Measurements from ENCODE around the gene KIF18B. TPM values are rescaled to one million over a fixed set of nuclear protein-coding genes. Genes with fewer than 3 reads are reported as not detected.
A peak's percentile ranks its signal among the peaks of the same experiment; 100 is the strongest.

KIF18B gene
- total RNA-seq: 19.0 to 20.2 TPM (median 19.2 TPM) in 3 replicates

- H3K27ac Mint-ChIP-seq: peak within 1 kb of the TSS; percentile 92
- H3K27me3 Mint-ChIP-seq (ENCODE audit: low read depth): no peaks in the 10 kb centered on the region
- no peaks in the 10 kb centered on the region for H3K9me3 Mint-ChIP-seq
- peaks cover 3% of the 10 kb centered on the region for H3K36me3 Mint-ChIP-seq
- H3K4me3 Mint-ChIP-seq: peak within 1 kb of the TSS; percentile 95
- DNase-seq (ENCODE audit: low spot score in 2 of 2, unreplicated experiment in 2 of 2): peak; percentile 74 to 91
- TF ChIP-seq CTCF (IDR thresholded peaks at IDR 0.05; ENCODE audit: unreplicated experiment): no peak
- peaks cover 13% of the 10 kb centered on the region for H3K4me1 Mint-ChIP-seq
Measured at GRCh38 chr17:44947461-44948314, at the start of gene KIF18B. TSS of gene KIF18B (minus strand) at chr17:44947773. CDS start at chr17:44936344, 11,429 bp downstream.

- no peak for DNase-seq (ENCODE audit: low spot score in 2 of 2, unreplicated experiment in 2 of 2)
- H3K27ac Mint-ChIP-seq: no peak overlapping the region
- no peak for TF ChIP-seq CTCF (IDR thresholded peaks at IDR 0.05; ENCODE audit: unreplicated experiment)
- H3K4me3 Mint-ChIP-seq: no peak overlapping the region
- peaks cover 13% of the 10 kb centered on the region for H3K9me3 Mint-ChIP-seq
- H3K4me1 Mint-ChIP-seq: peaks cover 12% of the 10 kb centered on the region
- no peaks in the 10 kb centered on the region for H3K36me3 Mint-ChIP-seq
- H3K27me3 Mint-ChIP-seq (ENCODE audit: low read depth): peaks cover 11% of the 10 kb centered on the region
Measured at GRCh38 chr17:44996304-44996703, 48.7 kb upstream of the KIF18B start.

- Mint-ChIP-seq H3K4me1 (peaks cover 12% of the 10 kb centered on the region), H3K27me3 (ENCODE audit: low read depth) (peaks cover 10% of the 10 kb centered on the region), H3K36me3 (no peaks in the 10 kb centered on the region)
Measured at GRCh38 chr17:44995436-44996001, 47.9 kb upstream of the KIF18B start.

GRCh38 chr17:44992242-44992939, 44.8 kb upstream of the KIF18B start:
- no peak for TF ChIP-seq CTCF (IDR thresholded peaks at IDR 0.05; ENCODE audit: unreplicated experiment)
- H3K36me3 Mint-ChIP-seq: no peaks in the 10 kb centered on the region
- peaks cover 20% of the 10 kb centered on the region for H3K27me3 Mint-ChIP-seq (ENCODE audit: low read depth)
- peaks cover 8% of the 10 kb centered on the region for H3K4me1 Mint-ChIP-seq
- no peak overlapping the region for H3K4me3 Mint-ChIP-seq
- no peak overlapping the region for H3K27ac Mint-ChIP-seq
- DNase-seq (ENCODE audit: low spot score in 2 of 2, unreplicated experiment in 2 of 2): no peak
- no peaks in the 10 kb centered on the region for H3K9me3 Mint-ChIP-seq

More at GRCh38 chr17:44995436-44996001, 47.9 kb upstream of the KIF18B start:
- TF ChIP-seq CTCF (IDR thresholded peaks at IDR 0.05; ENCODE audit: unreplicated experiment): no peak
- Mint-ChIP-seq H3K9me3 (peaks cover 12% of the 10 kb centered on the region), H3K27ac (no peak overlapping the region), H3K4me3 (no peak overlapping the region)
- DNase-seq (ENCODE audit: low spot score in 2 of 2, unreplicated experiment in 2 of 2): no peak

DNA sequence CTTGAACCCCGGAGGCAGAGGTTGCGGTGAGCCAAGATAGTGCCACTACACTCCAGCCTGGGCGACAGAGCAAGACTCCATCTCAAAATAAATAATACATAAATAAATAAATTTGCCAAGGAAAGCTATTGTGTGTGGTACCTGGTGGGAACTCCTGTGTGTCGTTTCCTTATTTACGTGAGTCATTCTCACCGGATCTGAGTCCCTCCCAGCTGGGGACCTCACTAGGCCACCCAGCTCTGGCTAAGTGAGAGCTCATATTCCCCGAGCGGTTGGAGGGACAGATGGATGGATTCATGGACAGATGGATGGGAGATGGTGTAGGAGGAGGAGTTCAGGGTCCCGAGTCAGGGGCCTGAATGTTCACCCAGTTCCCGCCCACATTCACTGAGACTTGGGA, 43.4 kb upstream of the KIF18B start:
- H3K36me3 Mint-ChIP-seq: no peaks in the 10 kb centered on the region
- no peak overlapping the region for H3K27ac Mint-ChIP-seq

More for the DNA sequence above, 43.4 kb upstream of the KIF18B start:
- H3K27me3 Mint-ChIP-seq (ENCODE audit: low read depth): peaks cover 24% of the 10 kb centered on the region
- no peak for DNase-seq (ENCODE audit: low spot score in 2 of 2, unreplicated experiment in 2 of 2)
- TF ChIP-seq CTCF (IDR thresholded peaks at IDR 0.05; ENCODE audit: unreplicated experiment): no peak
- H3K9me3 Mint-ChIP-seq: no peaks in the 10 kb centered on the region
- no peak overlapping the region for H3K4me3 Mint-ChIP-seq
- H3K4me1 Mint-ChIP-seq: peaks cover 6% of the 10 kb centered on the region
